Body of pancreas (tissue), 4 donors: Measurements from ENCODE around the gene GOLGA6L10.
"Not testable (repeated sequence)": the region's sequence is repeated elsewhere in the genome, so short reads cannot be mapped to it uniquely, and the experiment has no call there.

Experiments used
- POLR2A ChIP-seq, 3 donors: fragments of 450-650 bp; IDR thresholded peaks; one replicate each; pipeline ENCODE4 v1.6.1; 2016; ENCODE audit warnings: antibody characterized with exemption in 3 of 3, mild to moderate bottlenecking in 2 of 3
- TF ChIP-seq, protein P1 (sequence below), 7 experiments: fragments of 450-650 bp in 4 of 7; fragments of 200-600 bp in 3 of 7; sonication (generic) in 3 of 7; IDR thresholded peaks; one replicate each; pipeline ENCODE4 v1.5.1; 2016 to 2019; ENCODE audit warnings: antibody characterized with exemption in 7 of 7

DNA sequence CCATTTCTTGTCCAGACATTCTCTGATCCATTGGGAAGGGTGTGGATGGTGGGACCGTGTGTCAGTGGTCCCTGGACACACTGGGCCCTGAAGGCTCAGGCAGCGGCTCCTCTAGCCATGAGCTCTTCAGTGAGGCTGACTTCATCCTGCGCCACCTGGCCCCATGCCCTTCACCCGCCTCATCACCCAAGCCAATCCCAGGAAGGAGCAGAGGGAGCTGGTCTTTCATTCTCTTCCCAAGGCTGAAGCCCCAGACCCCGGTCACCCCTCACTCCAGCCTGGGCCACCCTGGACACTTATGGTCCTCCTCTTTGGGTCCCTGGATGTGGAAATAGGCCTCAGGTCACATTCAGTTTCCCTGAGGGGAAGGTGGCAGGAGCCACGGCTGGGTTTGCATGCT, 24.4 kb downstream of the GOLGA6L10 start:
- TF ChIP-seq, protein P1, sequence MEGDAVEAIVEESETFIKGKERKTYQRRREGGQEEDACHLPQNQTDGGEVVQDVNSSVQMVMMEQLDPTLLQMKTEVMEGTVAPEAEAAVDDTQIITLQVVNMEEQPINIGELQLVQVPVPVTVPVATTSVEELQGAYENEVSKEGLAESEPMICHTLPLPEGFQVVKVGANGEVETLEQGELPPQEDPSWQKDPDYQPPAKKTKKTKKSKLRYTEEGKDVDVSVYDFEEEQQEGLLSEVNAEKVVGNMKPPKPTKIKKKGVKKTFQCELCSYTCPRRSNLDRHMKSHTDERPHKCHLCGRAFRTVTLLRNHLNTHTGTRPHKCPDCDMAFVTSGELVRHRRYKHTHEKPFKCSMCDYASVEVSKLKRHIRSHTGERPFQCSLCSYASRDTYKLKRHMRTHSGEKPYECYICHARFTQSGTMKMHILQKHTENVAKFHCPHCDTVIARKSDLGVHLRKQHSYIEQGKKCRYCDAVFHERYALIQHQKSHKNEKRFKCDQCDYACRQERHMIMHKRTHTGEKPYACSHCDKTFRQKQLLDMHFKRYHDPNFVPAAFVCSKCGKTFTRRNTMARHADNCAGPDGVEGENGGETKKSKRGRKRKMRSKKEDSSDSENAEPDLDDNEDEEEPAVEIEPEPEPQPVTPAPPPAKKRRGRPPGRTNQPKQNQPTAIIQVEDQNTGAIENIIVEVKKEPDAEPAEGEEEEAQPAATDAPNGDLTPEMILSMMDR (IDR thresholded peaks at IDR 0.05) = not testable (repeated sequence)
- not testable (repeated sequence) for TF ChIP-seq POLR2A (IDR thresholded peaks at IDR 0.05)
